Neural progenitor cell (in vitro differentiated cells): Measurements from ENCODE around the gene ACCS.

Source experiments
- EZH2phosphoT487 ChIP-seq: fragments of 200-600 bp; sonication (generic); IDR thresholded peaks from 2 replicates; pipeline ENCODE4 v1.6.1; 2017; ENCODE audit warnings: antibody characterized with exemption
- TF ChIP-seq, protein P1 (sequence below): fragments of 200-600 bp; sonication (generic); IDR thresholded peaks from 2 replicates; pipeline ENCODE4 v1.5.1; 2017; ENCODE audit warnings: antibody characterized with exemption, mild to moderate bottlenecking

DNA sequence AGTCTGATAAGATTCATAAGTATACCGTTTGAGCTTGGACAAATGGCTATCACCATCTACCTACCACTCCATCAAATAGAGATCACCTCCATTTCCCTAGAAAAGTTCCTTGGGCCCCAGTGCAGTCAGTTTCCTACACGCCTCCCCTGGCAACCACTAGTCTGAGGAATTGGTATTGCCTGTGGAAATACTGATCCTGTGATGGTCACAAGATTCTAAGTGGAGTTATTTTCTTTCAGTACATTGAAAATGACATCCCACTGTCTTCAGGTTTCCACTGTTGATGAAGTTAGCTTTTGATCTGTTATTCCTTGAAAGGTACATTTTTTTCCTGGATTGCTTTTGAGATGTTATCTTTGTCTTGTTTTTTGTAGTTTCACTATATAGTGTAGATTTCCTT, 22.9 kb upstream of the ACCS start:
- TF ChIP-seq, protein P1, sequence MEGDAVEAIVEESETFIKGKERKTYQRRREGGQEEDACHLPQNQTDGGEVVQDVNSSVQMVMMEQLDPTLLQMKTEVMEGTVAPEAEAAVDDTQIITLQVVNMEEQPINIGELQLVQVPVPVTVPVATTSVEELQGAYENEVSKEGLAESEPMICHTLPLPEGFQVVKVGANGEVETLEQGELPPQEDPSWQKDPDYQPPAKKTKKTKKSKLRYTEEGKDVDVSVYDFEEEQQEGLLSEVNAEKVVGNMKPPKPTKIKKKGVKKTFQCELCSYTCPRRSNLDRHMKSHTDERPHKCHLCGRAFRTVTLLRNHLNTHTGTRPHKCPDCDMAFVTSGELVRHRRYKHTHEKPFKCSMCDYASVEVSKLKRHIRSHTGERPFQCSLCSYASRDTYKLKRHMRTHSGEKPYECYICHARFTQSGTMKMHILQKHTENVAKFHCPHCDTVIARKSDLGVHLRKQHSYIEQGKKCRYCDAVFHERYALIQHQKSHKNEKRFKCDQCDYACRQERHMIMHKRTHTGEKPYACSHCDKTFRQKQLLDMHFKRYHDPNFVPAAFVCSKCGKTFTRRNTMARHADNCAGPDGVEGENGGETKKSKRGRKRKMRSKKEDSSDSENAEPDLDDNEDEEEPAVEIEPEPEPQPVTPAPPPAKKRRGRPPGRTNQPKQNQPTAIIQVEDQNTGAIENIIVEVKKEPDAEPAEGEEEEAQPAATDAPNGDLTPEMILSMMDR = no peak
- TF ChIP-seq EZH2phosphoT487 = no peak
